ENCODE measurements around the gene C5orf34. TPM values are rescaled to one million over a fixed set of nuclear protein-coding genes. Genes with fewer than 3 reads are reported as not detected.

The C5orf34 gene
- total and polyA plus RNA-seq, 8 donors: 1.00 to 7.2 (median 1.6) TPM; not detected in 2

DNA sequence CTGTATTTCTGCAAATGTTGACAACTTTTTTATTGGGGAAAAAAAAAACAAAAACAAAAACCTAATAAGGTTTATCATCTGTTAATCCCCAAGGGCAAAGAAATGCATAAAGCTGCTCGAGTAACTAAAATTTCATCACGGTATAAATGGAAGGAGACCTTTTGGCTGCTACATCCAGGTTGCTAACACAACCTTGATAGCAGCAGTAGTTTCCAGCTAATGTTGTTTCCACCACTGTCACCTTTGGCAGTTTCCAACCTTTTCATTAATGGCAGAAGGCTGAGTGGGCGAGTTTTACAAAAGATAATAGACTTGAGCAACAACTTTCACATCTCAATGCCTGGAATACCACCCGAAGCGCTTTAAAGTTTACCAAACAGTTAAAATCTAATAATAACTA, 33.4 kb upstream of the C5orf34 start:
- Histone ChIP-seq H3K4me1 (peaks cover 5 to 37% (median 23%) of the 10 kb centered on the region in 4 donors), H3K27ac (no peak overlapping the region), H3K27me3 (no peaks in the 10 kb centered on the region), H3K36me3 (peaks cover 31 to 95% (median 81%) of the 10 kb centered on the region in 4 donors), H3K4me3 (no peak overlapping the region), H3K9me3 (no peaks in the 10 kb centered on the region)
- TF ChIP-seq, protein P1, sequence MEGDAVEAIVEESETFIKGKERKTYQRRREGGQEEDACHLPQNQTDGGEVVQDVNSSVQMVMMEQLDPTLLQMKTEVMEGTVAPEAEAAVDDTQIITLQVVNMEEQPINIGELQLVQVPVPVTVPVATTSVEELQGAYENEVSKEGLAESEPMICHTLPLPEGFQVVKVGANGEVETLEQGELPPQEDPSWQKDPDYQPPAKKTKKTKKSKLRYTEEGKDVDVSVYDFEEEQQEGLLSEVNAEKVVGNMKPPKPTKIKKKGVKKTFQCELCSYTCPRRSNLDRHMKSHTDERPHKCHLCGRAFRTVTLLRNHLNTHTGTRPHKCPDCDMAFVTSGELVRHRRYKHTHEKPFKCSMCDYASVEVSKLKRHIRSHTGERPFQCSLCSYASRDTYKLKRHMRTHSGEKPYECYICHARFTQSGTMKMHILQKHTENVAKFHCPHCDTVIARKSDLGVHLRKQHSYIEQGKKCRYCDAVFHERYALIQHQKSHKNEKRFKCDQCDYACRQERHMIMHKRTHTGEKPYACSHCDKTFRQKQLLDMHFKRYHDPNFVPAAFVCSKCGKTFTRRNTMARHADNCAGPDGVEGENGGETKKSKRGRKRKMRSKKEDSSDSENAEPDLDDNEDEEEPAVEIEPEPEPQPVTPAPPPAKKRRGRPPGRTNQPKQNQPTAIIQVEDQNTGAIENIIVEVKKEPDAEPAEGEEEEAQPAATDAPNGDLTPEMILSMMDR (IDR thresholded peaks at IDR 0.05): no peak
- TF ChIP-seq POLR2A (IDR thresholded peaks at IDR 0.05): no peak
- TF ChIP-seq POLR2AphosphoS5 (IDR thresholded peaks at IDR 0.05): no peak
- TF ChIP-seq EP300 (IDR thresholded peaks at IDR 0.05): no peak
- intact Hi-C loops (cut with DNase I; ENCODE audit: low total_unique reads): no loop called here
- WGBS, 5 donors: 63 to 75% (median 68%) methylated on average over 5 of the region's 5 CpGs
- no peak for DNase-seq

DNA sequence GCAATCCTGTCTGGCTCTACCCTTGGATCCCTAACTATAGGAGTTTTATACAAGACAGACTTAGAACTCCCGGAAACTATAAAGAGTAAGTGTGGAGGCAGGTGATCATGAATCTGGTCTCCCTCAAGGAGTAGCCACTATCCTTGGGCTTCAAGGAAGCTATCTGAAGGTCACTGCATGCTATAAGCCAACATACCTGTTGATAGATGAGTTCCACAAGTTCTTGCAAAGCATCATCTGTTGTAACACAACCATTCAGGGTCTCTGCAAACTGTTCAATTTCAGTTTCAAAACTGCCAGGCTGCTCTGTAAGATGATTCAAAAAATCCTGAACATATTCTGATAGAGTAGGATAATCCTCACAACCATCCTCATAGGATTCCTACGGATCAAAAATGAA, 32.6 kb upstream of the C5orf34 start:
- H3K4me1 ChIP-seq: peaks cover 0 to 29% (median 17%) of the 10 kb centered on the region in 4 donors
- peaks cover 31 to 95% (median 84%) of the 10 kb centered on the region in 4 donors for H3K36me3 ChIP-seq
- intact Hi-C loops (cut with DNase I; ENCODE audit: low total_unique reads): no loop called here
- no peak overlapping the region for H3K27ac ChIP-seq
- H3K9me3 ChIP-seq: no peaks in the 10 kb centered on the region
- no peak for DNase-seq
- no peaks in the 10 kb centered on the region for H3K27me3 ChIP-seq
- TF ChIP-seq, protein P1 (IDR thresholded peaks at IDR 0.05): no peak
- TF ChIP-seq EP300 (IDR thresholded peaks at IDR 0.05): no peak
- TF ChIP-seq POLR2A (IDR thresholded peaks at IDR 0.05): no peak
- no peak for TF ChIP-seq POLR2AphosphoS5 (IDR thresholded peaks at IDR 0.05)
- 87 to 96% (median 95%) methylated on average over 2 of the region's 2 CpGs for WGBS, 5 donors
- no peak overlapping the region for H3K4me3 ChIP-seq

DNA sequence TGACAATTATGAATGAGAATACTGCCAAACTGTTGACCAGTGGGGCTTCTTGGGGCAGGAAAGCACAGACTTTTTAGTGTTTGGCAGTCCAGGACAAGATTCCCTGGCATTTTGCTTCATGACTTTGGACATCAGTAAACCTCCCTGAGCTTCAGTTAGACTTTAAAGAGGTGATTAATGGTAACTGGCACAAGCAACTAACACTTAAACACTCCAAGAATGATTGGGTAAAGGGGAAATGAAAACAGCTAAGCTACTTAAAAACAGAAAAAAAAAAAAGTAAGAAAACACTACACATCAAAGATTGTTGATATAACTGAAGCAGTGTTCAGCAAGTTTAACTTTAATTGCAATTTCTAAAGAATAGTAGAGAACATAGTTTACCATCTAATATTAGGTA, 28.5 kb upstream of the C5orf34 start:
- intact Hi-C loops (cut with DNase I; ENCODE audit: low total_unique reads): no loop called here
- peaks cover 27 to 91% (median 79%) of the 10 kb centered on the region in 4 donors for H3K36me3 ChIP-seq

DNA sequence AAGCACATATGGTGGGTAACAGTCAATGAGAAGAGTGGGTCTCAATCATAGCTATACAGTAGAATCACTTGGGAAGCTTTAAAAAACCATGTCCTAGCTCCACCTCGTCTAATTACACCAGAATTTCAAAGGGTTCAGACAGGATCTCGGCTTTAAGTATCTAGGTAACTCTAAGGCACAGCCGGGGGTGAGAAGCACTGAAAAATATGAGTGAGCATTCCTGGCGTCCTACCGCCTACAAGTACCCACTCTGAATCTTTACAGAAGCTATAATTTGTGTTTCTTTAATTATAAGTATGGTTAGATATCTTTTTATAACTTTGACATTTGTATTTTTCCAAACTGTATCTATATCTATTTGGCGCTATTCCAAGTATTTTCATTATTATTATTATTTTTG, 25.8 kb upstream of the C5orf34 start:
- TF ChIP-seq POLR2AphosphoS5 (IDR thresholded peaks at IDR 0.05) (no peak), EP300 (IDR thresholded peaks at IDR 0.05) (no peak), POLR2A (IDR thresholded peaks at IDR 0.05) (no peak)
- TF ChIP-seq, protein P1 (IDR thresholded peaks at IDR 0.05): no peak
- 50 to 78% (median 60%) methylated on average over 6 of the region's 6 CpGs for WGBS, 5 donors

More for the DNA sequence above, 28.5 kb upstream of the C5orf34 start:
- Histone ChIP-seq H3K4me3 (no peak overlapping the region), H3K4me1 (peaks cover 0 to 20% (median 9%) of the 10 kb centered on the region in 4 donors), H3K9me3 (no peaks in the 10 kb centered on the region), H3K27me3 (no peaks in the 10 kb centered on the region), H3K27ac (no peak overlapping the region)
- no peak for TF ChIP-seq POLR2A (IDR thresholded peaks at IDR 0.05)
- TF ChIP-seq POLR2AphosphoS5 (IDR thresholded peaks at IDR 0.05): no peak
- no peak for DNase-seq

DNA sequence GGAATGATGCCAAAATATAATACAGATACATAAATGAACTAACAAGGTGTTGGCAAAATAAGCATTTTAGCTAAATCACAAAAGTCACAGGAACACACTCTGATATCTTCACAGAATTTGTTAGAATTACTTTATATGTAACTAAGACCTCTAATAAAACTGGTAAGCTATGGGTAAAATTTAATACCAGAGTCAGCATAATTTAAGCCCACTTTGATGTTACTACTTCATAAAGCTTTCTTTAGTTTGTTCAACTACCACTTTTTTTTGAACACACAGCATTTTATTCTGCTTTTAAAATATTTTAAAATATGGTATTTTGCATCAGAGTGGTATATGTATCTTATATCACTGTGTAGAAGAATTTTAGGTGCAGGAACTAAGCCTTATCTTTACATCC, 22.0 kb upstream of the C5orf34 start:
- intact Hi-C loops (cut with DNase I; ENCODE audit: low total_unique reads): no loop called here
- H3K4me1 ChIP-seq: peaks cover 0 to 18% (median 8%) of the 10 kb centered on the region in 4 donors

More for the DNA sequence above, 25.8 kb upstream of the C5orf34 start:
- peaks cover 0 to 18% (median 8%) of the 10 kb centered on the region in 4 donors for H3K4me1 ChIP-seq
- peaks cover 25 to 91% (median 83%) of the 10 kb centered on the region in 4 donors for H3K36me3 ChIP-seq
- H3K9me3 ChIP-seq: no peaks in the 10 kb centered on the region
- intact Hi-C loops (cut with DNase I; ENCODE audit: low total_unique reads): no loop called here
- no peak overlapping the region for H3K4me3 ChIP-seq
- no peak for DNase-seq
- no peak overlapping the region for H3K27ac ChIP-seq
- H3K27me3 ChIP-seq: no peaks in the 10 kb centered on the region

More for the DNA sequence above, 22.0 kb upstream of the C5orf34 start:
- no peak for DNase-seq
- Histone ChIP-seq H3K4me3 (no peak overlapping the region), H3K27me3 (no peaks in the 10 kb centered on the region), H3K36me3 (peaks cover 29 to 91% (median 83%) of the 10 kb centered on the region in 4 donors), H3K9me3 (no peaks in the 10 kb centered on the region), H3K27ac (no peak overlapping the region)
- TF ChIP-seq POLR2A (IDR thresholded peaks at IDR 0.05): no peak
- no peak for TF ChIP-seq POLR2AphosphoS5 (IDR thresholded peaks at IDR 0.05)
- TF ChIP-seq, protein P1 (IDR thresholded peaks at IDR 0.05): no peak
- no peak for TF ChIP-seq EP300 (IDR thresholded peaks at IDR 0.05)

Data from stomach (tissue), 9 donors.